Panc1 (cell line): ENCODE measurements around the gene IRF2.

Experiments
- CTCF ChIP-seq: fragments of 450-650 bp; IDR thresholded peaks from 2 replicates; pipeline ENCODE4 v1.5.1; 2017; ENCODE audit warnings: mild to moderate bottlenecking
- POLR2AphosphoS5 ChIP-seq: IDR thresholded peaks from 2 replicates; pipeline ENCODE4 v1.6.1; 2012; ENCODE audit warnings: mild to moderate bottlenecking, low read depth, low read length, moderate library complexity
- SIN3A ChIP-seq: IDR thresholded peaks from 2 replicates; pipeline ENCODE4 v1.6.1; 2012; ENCODE audit warnings: low read depth, mild to moderate bottlenecking, low read length, moderate library complexity, borderline replicate concordance; ENCODE audit not compliant: insufficient read depth
- TF ChIP-seq, protein P1 (sequence below), 2 experiments: IDR thresholded peaks; 2 replicates each; pipeline ENCODE4 v1.6.1; 2011 to 2012; ENCODE audit warnings: low read depth in 2 of 2, control low read depth in 1 of 2, low read length in 1 of 2, mild to moderate bottlenecking in 1 of 2, moderate library complexity in 1 of 2; ENCODE audit not compliant: insufficient read depth in 1 of 2

DNA sequence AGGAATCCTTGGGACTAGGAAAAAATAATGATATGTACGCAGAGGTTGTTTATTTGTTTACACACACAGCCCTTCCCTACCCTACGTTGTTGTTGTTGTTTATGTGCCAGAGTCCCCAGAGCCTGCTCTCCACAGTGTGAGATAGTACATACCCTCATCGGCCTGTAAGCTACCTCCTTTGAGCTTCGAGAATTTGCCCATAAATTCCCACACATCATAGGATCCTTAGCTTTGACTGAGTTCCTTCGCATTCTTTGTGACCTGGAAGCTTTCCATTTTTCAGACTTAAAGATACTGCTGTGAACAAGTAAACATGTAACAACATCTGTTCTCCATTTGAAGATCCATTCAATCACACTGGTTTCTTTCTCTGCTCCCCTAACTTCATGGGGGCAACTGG is 114.5 kb downstream of the IRF2 start:
- TF ChIP-seq CTCF (no peak), POLR2AphosphoS5 (no peak), SIN3A (no peak)
- TF ChIP-seq, protein P1, sequence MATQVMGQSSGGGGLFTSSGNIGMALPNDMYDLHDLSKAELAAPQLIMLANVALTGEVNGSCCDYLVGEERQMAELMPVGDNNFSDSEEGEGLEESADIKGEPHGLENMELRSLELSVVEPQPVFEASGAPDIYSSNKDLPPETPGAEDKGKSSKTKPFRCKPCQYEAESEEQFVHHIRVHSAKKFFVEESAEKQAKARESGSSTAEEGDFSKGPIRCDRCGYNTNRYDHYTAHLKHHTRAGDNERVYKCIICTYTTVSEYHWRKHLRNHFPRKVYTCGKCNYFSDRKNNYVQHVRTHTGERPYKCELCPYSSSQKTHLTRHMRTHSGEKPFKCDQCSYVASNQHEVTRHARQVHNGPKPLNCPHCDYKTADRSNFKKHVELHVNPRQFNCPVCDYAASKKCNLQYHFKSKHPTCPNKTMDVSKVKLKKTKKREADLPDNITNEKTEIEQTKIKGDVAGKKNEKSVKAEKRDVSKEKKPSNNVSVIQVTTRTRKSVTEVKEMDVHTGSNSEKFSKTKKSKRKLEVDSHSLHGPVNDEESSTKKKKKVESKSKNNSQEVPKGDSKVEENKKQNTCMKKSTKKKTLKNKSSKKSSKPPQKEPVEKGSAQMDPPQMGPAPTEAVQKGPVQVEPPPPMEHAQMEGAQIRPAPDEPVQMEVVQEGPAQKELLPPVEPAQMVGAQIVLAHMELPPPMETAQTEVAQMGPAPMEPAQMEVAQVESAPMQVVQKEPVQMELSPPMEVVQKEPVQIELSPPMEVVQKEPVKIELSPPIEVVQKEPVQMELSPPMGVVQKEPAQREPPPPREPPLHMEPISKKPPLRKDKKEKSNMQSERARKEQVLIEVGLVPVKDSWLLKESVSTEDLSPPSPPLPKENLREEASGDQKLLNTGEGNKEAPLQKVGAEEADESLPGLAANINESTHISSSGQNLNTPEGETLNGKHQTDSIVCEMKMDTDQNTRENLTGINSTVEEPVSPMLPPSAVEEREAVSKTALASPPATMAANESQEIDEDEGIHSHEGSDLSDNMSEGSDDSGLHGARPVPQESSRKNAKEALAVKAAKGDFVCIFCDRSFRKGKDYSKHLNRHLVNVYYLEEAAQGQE (IDR thresholded peaks at IDR 0.05; ENCODE audit: insufficient read depth in 1 of 2, low read depth in 2 of 2, low read length in 1 of 2) = no peak
